NCI-H69 (cell line): ENCODE data around the gene SLC25A51.

Experiments used
- DNase-seq: peaks from one replicate; lab custom pipeline; 2025; lab: John Stamatoyannopoulos, UW

SLC25A51 gene

GRCh38 chr9:37937366-37937765 lies 33.4 kb upstream of the SLC25A51 start:
- DNase-seq = no peak

- no peak for DNase-seq
Measured at GRCh38 chr9:37936965-37937364, 33.0 kb upstream of the SLC25A51 start.

- no peak for DNase-seq
Measured at GRCh38 chr9:37936376-37936775, 32.4 kb upstream of the SLC25A51 start.

- DNase-seq = no peak
Measured at GRCh38 chr9:37935096-37935495, 31.2 kb upstream of the SLC25A51 start.

GRCh38 chr9:37931592-37931991 lies 27.7 kb upstream of the SLC25A51 start:
- DNase-seq = no peak

GRCh38 chr9:37929441-37929895 lies 25.5 kb upstream of the SLC25A51 start:
- no peak for DNase-seq

- DNase-seq = no peak
Measured at GRCh38 chr9:37928552-37929430, 24.9 kb upstream of the SLC25A51 start.

- DNase-seq = peak; percentile 58
Measured at GRCh38 chr9:37927601-37928551, 23.9 kb upstream of the SLC25A51 start.

- DNase-seq = peak; percentile 91
Measured at GRCh38 chr9:37927132-37927531, 23.2 kb upstream of the SLC25A51 start.

- no peak for DNase-seq
Measured at GRCh38 chr9:37926737-37927118, 22.8 kb upstream of the SLC25A51 start.

- DNase-seq = no peak
Measured at GRCh38 chr9:37925786-37926736, 22.1 kb upstream of the SLC25A51 start.

- DNase-seq = no peak
Measured at GRCh38 chr9:37925006-37925405, 21.1 kb upstream of the SLC25A51 start.

- DNase-seq = no peak
Measured at GRCh38 chr9:37924538-37924937, 20.6 kb upstream of the SLC25A51 start.

- no peak for DNase-seq
Measured at GRCh38 chr9:37923796-37924427, 20.0 kb upstream of the SLC25A51 start.

- DNase-seq = no peak
Measured at GRCh38 chr9:37923118-37923795, 19.3 kb upstream of the SLC25A51 start.

- no peak for DNase-seq
Measured at GRCh38 chr9:37922363-37923117, 18.6 kb upstream of the SLC25A51 start.

GRCh38 chr9:37921546-37922300 lies 17.8 kb upstream of the SLC25A51 start:
- no peak for DNase-seq

- no peak for DNase-seq
Measured at GRCh38 chr9:37921168-37921510, 17.2 kb upstream of the SLC25A51 start.
